GM12878 (cell line): ENCODE data around the gene OSBPL3.

Source experiments
- CEBPB ChIP-seq, 2 experiments: fragments of 150-350 bp in 1 of 2; IDR thresholded peaks; 2 replicates each; pipeline ENCODE4 v1.6.1; 2012 to 2014; ENCODE audit warnings: low read depth in 2 of 2, low read length in 2 of 2, borderline replicate concordance in 1 of 2, inconsistent platforms in 1 of 2
- EZH2 ChIP-seq: IDR thresholded peaks from 2 replicates; pipeline ENCODE4 v1.6.1; 2012; ENCODE audit warnings: low read depth, mild to moderate bottlenecking, control low read depth, inconsistent platforms, low read length, borderline replicate concordance; ENCODE audit not compliant: control insufficient read depth
- POLR2A ChIP-seq: IDR thresholded peaks from 2 replicates; pipeline ENCODE4 v1.6.1; 2011; ENCODE audit warnings: low read depth, mild to moderate bottlenecking, low read length
- REST ChIP-seq: IDR thresholded peaks from 2 replicates; pipeline ENCODE4 v1.6.1; 2012; ENCODE audit warnings: mild to moderate bottlenecking, low read depth, low read length

- TF ChIP-seq EZH2 (no peak), POLR2A (no peak), CEBPB (IDR thresholded peaks at IDR 0.05; ENCODE audit: borderline replicate concordance in 1 of 2, low read depth in 2 of 2, low read length in 2 of 2) (no peak), REST (no peak)
Observed at GRCh38 chr7:24827027-24827426, 153.0 kb downstream of the OSBPL3 start.
